BLaER1 treated with 17β-estradiol and CSF1 and Interleukin-3, amounts not matched to agents 10 nM and 100 nM (cell line): ENCODE measurements around the gene DDRGK1.

ENCODE experiments used
- H3K27ac ChIP-seq, 11 experiments: shearing (Covaris generic); formaldehyde crosslinking; 2 replicates each; pipeline ENCODE4 v1.8.1; 2022
- H3K27me3 ChIP-seq, 11 experiments: shearing (Covaris generic); formaldehyde crosslinking; 2 replicates each; pipeline ENCODE4 v1.8.1; 2022
- H3K36me3 ChIP-seq, 11 experiments: shearing (Covaris generic); formaldehyde crosslinking; 2 replicates each; pipeline ENCODE4 v1.8.1; 2022
- H3K4me1 ChIP-seq, 10 experiments: shearing (Covaris generic); formaldehyde crosslinking; 2 replicates each; pipeline ENCODE4 v1.8.1; 2022
- H3K4me2 ChIP-seq, 11 experiments: shearing (Covaris generic); formaldehyde crosslinking; 2 replicates each; pipeline ENCODE4 v1.8.1; 2022
- H3K4me3 ChIP-seq, 10 experiments: shearing (Covaris generic); formaldehyde crosslinking; 2 replicates each; pipeline ENCODE4 v1.8.1; 2022
- H3K9ac ChIP-seq, 11 experiments: shearing (Covaris generic); formaldehyde crosslinking; 2 replicates each; pipeline ENCODE4 v1.8.1; 2022
- H3K9me3 ChIP-seq, 11 experiments: shearing (Covaris generic); formaldehyde crosslinking; replicated peaks in 1 of 11; 2 replicates each; pipeline ENCODE4 v1.8.1; 2022
- H4K20me1 ChIP-seq, 11 experiments: shearing (Covaris generic); formaldehyde crosslinking; 2 replicates each; pipeline ENCODE4 v1.8.1; 2022
- Cebpa-rat ChIP-seq, 11 experiments: shearing (Covaris generic); IDR thresholded peaks; 2 replicates each; pipeline ENCODE4 v1.8.1; 2022

The DDRGK1 gene

DNA sequence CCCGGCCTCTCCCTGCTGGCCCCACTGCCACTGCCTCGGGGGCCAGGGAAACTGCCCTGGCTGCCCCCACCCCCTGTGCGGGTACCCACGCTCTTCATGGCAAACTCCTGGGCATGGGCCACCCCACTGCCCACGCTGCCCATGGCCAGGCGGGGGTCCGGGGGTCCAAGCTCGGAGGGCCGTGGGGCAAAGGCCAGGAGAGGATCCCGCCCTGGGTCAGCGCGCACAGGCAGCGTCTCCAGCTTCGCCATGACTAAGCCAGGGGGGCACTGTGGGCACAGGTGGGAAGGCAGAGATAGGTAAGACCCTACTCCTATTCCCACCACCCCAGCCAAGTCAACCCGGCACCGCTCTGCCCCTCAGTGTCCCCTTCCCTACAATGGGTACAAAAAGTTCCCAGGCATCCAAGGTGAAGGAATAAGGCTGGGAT lies 37.6 kb downstream of the DDRGK1 start:
- no peaks in the 10 kb centered on the region for H3K9me3 ChIP-seq
- no peak overlapping the region for H3K4me2 ChIP-seq
- TF ChIP-seq Cebpa-rat (IDR thresholded peaks at IDR 0.05), result no peak
- no peak overlapping the region for H3K9ac ChIP-seq
- no peaks in the 10 kb centered on the region for H3K36me3 ChIP-seq
- H4K20me1 ChIP-seq, result peaks cover 0 to 22% (median 0%) of the 10 kb centered on the region in 11 experiments; a peak in 8 of 22 replicates
- peaks cover 0 to 19% (median 16%) of the 10 kb centered on the region in 10 experiments; a peak in 15 of 20 replicates for H3K4me1 ChIP-seq
- no peak overlapping the region for H3K27ac ChIP-seq
- H3K27me3 ChIP-seq, result peaks cover 44 to 58% (median 53%) of the 10 kb centered on the region in 11 experiments
- no peak overlapping the region for H3K4me3 ChIP-seq

DNA sequence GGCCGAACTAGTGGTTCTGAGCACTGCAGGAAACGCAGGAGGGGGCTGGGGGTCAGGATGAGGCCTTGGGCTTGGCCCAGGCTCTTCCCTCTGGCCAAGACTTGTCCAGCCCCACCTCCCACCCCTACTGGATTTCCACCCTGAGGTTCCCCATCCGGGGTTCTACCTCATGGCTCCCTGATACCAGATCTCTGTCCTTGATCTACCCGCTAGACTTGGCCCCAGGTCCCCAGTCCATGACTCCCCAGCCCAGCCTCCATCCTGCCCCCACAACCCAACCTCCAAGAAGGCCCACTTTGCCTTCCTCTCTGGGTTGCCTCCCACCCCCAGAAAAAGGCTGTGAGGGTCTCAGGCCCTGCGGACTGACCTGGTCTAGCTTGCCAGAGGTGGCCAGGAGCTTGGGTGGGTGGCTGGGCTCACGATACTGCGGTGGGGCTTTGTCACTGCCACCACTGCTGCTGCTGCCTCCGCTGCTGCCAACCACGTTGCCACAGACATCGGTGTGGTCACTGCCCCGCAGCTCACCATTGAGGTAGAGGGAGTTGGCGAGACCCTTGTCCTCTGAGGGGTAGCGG lies 38.1 kb downstream of the DDRGK1 start:
- H3K4me1 ChIP-seq, result peaks cover 0 to 24% (median 19%) of the 10 kb centered on the region in 10 experiments; a peak in 15 of 20 replicates

DNA sequence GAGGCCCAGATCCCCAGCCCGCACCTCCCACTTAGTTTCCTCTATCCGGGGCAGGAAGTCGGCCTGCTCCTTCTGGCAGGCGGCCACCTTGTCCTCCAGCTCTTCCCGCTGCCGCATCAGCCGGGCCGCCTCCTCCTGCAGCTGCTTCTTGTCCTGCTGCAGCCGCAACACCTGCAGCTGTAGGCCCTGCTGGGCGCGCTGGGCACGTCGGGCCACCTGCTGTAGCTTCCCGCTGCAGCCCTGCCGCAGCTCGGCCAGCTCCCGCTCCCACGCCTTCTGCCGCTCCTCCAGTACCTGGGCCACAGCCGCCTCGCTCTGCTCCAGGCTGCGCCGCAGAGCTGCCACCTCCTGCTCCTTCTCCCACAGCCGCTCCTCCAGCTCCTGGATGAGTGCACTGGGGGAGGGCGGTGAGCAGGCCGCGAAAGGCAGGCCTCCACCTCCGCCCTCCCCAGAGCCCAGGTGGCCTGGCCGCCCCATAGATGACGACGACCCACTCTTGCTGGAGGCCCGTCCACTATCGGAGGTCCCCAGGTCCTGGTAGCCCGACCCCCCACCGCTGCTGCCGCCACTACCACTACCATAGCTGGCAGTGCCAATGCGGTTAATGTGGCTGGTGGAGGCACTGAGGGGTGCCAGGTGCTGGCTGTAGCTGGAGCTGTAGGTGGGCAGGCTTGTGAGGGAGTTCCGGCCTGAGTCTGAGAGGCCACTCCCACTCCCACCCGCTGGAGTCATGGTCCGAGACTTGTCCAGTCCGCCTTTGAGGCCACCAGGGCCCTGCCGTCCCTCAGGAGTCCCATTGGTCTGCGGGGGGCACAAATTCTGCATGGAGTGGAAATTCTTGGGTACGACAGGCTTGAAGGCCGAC lies 38.8 kb downstream of the DDRGK1 start:
- peaks cover 0 to 29% (median 19%) of the 10 kb centered on the region in 10 experiments; a peak in 15 of 20 replicates for H3K4me1 ChIP-seq
- no peak for TF ChIP-seq Cebpa-rat (IDR thresholded peaks at IDR 0.05)
- no peak overlapping the region for H3K4me3 ChIP-seq
- no peak overlapping the region for H3K4me2 ChIP-seq
- no peaks in the 10 kb centered on the region for H3K9me3 ChIP-seq
- H3K9ac ChIP-seq, result no peak overlapping the region
- no peaks in the 10 kb centered on the region for H3K36me3 ChIP-seq
- peaks cover 0 to 14% (median 0%) of the 10 kb centered on the region in 11 experiments; a peak in 4 of 22 replicates for H4K20me1 ChIP-seq
- no peak overlapping the region for H3K27ac ChIP-seq
- H3K27me3 ChIP-seq, result peaks cover 33 to 46% (median 42%) of the 10 kb centered on the region in 11 experiments

More for the DNA sequence above, 38.1 kb downstream of the DDRGK1 start:
- Histone ChIP-seq H3K27me3 (peaks cover 39 to 53% (median 49%) of the 10 kb centered on the region in 11 experiments), H3K27ac (no peak overlapping the region), H3K4me3 (no peak overlapping the region), H3K9ac (no peak overlapping the region), H4K20me1 (peaks cover 0 to 17% (median 0%) of the 10 kb centered on the region in 11 experiments; a peak in 5 of 22 replicates), H3K9me3 (no peaks in the 10 kb centered on the region), H3K36me3 (no peaks in the 10 kb centered on the region), H3K4me2 (no peak overlapping the region)
- TF ChIP-seq Cebpa-rat (IDR thresholded peaks at IDR 0.05), result no peak

- Histone ChIP-seq H3K36me3 (no peaks in the 10 kb centered on the region), H3K27ac (no peak overlapping the region), H3K27me3 (peaks cover 33 to 39% (median 35%) of the 10 kb centered on the region in 11 experiments), H3K4me1 (peaks cover 0 to 36% (median 26%) of the 10 kb centered on the region in 10 experiments; a peak in 16 of 20 replicates), H3K9ac (no peak overlapping the region), H4K20me1 (peaks cover 0 to 14% (median 0%) of the 10 kb centered on the region in 11 experiments; a peak in 4 of 22 replicates), H3K4me2 (no peak overlapping the region), H3K9me3 (no peaks in the 10 kb centered on the region), H3K4me3 (no peak overlapping the region)
- no peak for TF ChIP-seq Cebpa-rat (IDR thresholded peaks at IDR 0.05)
Observed at GRCh38 chr20:3164763-3165410, 39.6 kb downstream of the DDRGK1 start.

GRCh38 chr20:3164043-3164762 lies 40.3 kb downstream of the DDRGK1 start:
- no peak overlapping the region for H3K4me2 ChIP-seq
- H4K20me1 ChIP-seq, result peaks cover 0 to 12% (median 4%) of the 10 kb centered on the region in 11 experiments; a peak in 11 of 22 replicates
- H3K4me1 ChIP-seq, result peaks cover 0 to 36% (median 26%) of the 10 kb centered on the region in 10 experiments; a peak in 16 of 20 replicates
- peaks cover 27 to 33% (median 29%) of the 10 kb centered on the region in 11 experiments for H3K27me3 ChIP-seq
- TF ChIP-seq Cebpa-rat (IDR thresholded peaks at IDR 0.05), result no peak
- no peak overlapping the region for H3K4me3 ChIP-seq
- H3K9me3 ChIP-seq, result no peaks in the 10 kb centered on the region
- no peak overlapping the region for H3K27ac ChIP-seq
- no peak overlapping the region for H3K9ac ChIP-seq
- H3K36me3 ChIP-seq, result no peaks in the 10 kb centered on the region

DNA sequence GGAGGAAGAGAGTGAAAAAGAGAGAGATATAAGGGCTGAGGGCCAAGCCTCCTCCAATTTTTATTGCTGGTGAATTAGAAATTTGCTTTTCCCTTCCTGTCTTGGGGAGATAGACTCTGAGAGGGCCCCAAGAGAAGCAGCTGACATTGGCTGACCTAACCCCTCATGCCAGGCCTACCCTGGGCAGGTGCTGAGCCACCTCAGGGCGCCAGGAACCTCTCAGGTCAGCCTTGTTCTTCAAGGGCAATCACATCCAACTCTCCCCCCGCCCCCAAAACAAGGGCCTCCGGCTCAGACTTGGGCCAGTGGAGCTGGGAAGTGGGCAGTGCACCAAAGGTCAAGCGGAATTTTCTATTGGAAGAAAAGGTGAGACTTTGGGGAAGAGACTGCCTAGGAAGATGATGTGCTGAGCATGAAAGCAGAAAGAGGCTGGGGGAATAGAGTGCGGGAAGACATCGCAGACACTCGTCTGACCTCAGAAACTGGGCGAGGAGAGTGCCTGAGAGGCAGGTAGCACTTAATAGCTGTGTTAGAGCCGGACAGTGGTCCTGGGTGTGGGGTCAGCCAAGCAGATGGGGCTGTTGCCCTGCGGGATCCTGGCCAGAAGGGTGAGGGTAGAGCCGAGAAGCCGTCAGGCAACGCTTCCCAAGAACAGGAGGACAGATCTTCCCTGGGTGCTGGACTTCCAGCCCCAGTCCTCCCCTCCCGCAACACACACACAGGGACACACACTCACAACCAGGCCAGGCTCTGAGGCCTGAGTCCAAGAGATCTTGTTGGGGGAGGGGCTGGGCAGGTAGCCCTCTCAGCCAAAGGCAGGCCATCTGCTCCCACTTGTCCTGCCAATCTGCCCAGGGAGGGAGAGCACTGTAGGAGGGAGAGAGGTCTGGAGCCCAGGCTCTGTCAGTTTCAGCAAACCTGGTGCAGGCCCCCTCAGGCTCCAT lies 41.1 kb downstream of the DDRGK1 start:
- no peak overlapping the region for H3K27ac ChIP-seq
- no peak overlapping the region for H3K4me3 ChIP-seq
- no peaks in the 10 kb centered on the region for H3K9me3 ChIP-seq
- H3K9ac ChIP-seq, result no peak overlapping the region
- peaks cover 6 to 41% (median 31%) of the 10 kb centered on the region in 10 experiments for H3K4me1 ChIP-seq
- H3K4me2 ChIP-seq, result peak overlapping the region in 8 of 11 experiments; percentile 30 to 80 (median 62); a peak in 14 of 22 replicates
- no peak for TF ChIP-seq Cebpa-rat (IDR thresholded peaks at IDR 0.05)
- H4K20me1 ChIP-seq, result peaks cover 6 to 14% (median 12%) of the 10 kb centered on the region in 11 experiments; a peak in 19 of 22 replicates
- H3K27me3 ChIP-seq, result peaks cover 19 to 24% (median 20%) of the 10 kb centered on the region in 11 experiments
- H3K36me3 ChIP-seq, result no peaks in the 10 kb centered on the region

DNA sequence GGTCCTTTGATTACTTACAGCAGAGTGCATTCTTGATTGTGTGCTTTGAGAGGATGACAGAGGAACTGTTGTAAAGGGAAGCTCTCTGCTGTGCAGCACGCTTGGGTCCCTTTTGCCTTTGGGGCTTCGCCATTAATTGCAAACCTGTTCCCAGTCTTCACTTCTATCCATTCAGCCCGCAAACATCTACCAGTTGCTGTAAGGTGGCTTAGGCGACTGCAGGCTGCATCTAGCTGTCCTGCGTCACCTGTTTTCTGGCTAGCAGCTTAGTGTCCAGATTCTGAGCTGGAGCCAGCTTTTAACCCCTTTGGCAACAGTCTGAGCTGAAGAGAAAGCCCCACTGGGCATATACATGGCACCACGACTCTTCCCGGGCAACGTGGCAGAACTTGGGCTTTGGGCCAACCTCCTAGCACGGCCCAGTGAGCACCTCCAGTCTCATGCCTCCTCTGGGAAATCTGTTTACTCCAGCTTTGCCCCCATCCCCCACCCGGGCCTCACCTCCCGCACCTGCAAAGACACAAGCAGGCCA lies 42.3 kb downstream of the DDRGK1 start:
- H3K27ac ChIP-seq, result peak overlapping the region in 1 of 11 experiments; percentile 17; a peak in 1 of 22 replicates
- H3K4me3 ChIP-seq, result no peak overlapping the region
- H3K36me3 ChIP-seq, result no peaks in the 10 kb centered on the region
- TF ChIP-seq Cebpa-rat (IDR thresholded peaks at IDR 0.05), result no peak
- peak overlapping the region in 8 of 11 experiments; percentile 30 to 80 (median 62); a peak in 15 of 22 replicates for H3K4me2 ChIP-seq
- H3K9ac ChIP-seq, result no peak overlapping the region; a peak in 1 of 22 replicates
- no peaks in the 10 kb centered on the region for H3K9me3 ChIP-seq
- H3K4me1 ChIP-seq, result peaks cover 18 to 53% (median 43%) of the 10 kb centered on the region in 10 experiments
- peaks cover 16 to 25% (median 23%) of the 10 kb centered on the region in 11 experiments for H4K20me1 ChIP-seq
- H3K27me3 ChIP-seq, result peaks cover 6 to 12% (median 8%) of the 10 kb centered on the region in 11 experiments
